Lower lobe of right lung (tissue), 2 donors: Measurements from ENCODE around the gene KLK15. TPM values are rescaled to one million over a fixed set of nuclear protein-coding genes. Genes with fewer than 3 reads are reported as not detected.
"Not testable (repeated sequence)": the region's sequence is repeated elsewhere in the genome, so short reads cannot be mapped to it uniquely, and the experiment has no call there.

Experiments
- ATAC-seq, 2 donors: fragments of 200-7000 bp; cut with Tn5 transposase; one replicate each; pipeline ENCODE4 v1.9.1; 2020 to 2022; ENCODE audit warnings: mild to moderate bottlenecking in 2 of 2, moderate library complexity in 2 of 2
- DNase-seq: peaks from one replicate; pipeline ENCODE4 v3.0.0-alpha.2; 2020
- H3K27ac ChIP-seq: fragments of 200-600 bp; one replicate; pipeline ENCODE4 v1.8.0; 2022
- H3K27me3 ChIP-seq: fragments of 200-600 bp; one replicate; pipeline ENCODE4 v1.8.0; 2022; ENCODE audit warnings: low read depth
- H3K36me3 ChIP-seq: fragments of 200-600 bp; one replicate; pipeline ENCODE4 v1.8.0; 2022; ENCODE audit warnings: mild to moderate bottlenecking
- H3K4me1 ChIP-seq: fragments of 200-600 bp; one replicate; pipeline ENCODE4 v1.8.0; 2022
- H3K4me3 ChIP-seq: fragments of 200-600 bp; one replicate; pipeline ENCODE4 v1.8.0; 2022; ENCODE audit warnings: mild to moderate bottlenecking
- H3K9me3 ChIP-seq: fragments of 200-600 bp; one replicate; pipeline ENCODE4 v1.8.0; 2022
- CTCF ChIP-seq: fragments of 200-600 bp; IDR thresholded peaks from one replicate; pipeline ENCODE4 v1.8.0; 2022; ENCODE audit warnings: antibody characterized with exemption, mild to moderate bottlenecking
- intact Hi-C: fragments of 100-400 bp; cut with DNase I; formaldehyde crosslinking; loops from one replicate; pipeline ENCODE4 v1.11.0; 2022
- total RNA-seq: library from RNA; stranded (reverse); fragmentation: NEBNext Ultra II Directional; extraction: Animal tissue kit (Norgen Biotek cat#: 25700); gene quantifications from one replicate; pipeline ENCODE4 v1.2.1, GENCODE V29; 2021
- donor health status: DM: no; HTN: yes; CAD: no; lungs with severe emphysema.

The KLK15 gene
- total RNA-seq, 1 donor from 2014 or later, result not detected

GRCh38 chr19:50815439-50815838 is 17.9 kb downstream of the KLK15 start:
- Histone ChIP-seq H3K27ac (no peak overlapping the region), H3K4me3 (no peak overlapping the region), H3K27me3 (peaks cover 38% of the 10 kb centered on the region), H3K4me1 (peaks cover 8% of the 10 kb centered on the region), H3K36me3 (no peaks in the 10 kb centered on the region), H3K9me3 (no peaks in the 10 kb centered on the region)
- ATAC-seq, result no peak
- intact Hi-C loops, result no loop called here
- no peak for TF ChIP-seq CTCF
- no peak for DNase-seq

- peaks cover 33% of the 10 kb centered on the region for H3K27me3 ChIP-seq
- DNase-seq, result no peak
- H3K9me3 ChIP-seq, result no peaks in the 10 kb centered on the region
- no peak overlapping the region for H3K4me3 ChIP-seq
- TF ChIP-seq CTCF, result no peak
- ATAC-seq, result no peak
- H3K36me3 ChIP-seq, result no peaks in the 10 kb centered on the region
- intact Hi-C loops, result no loop called here
- peaks cover 8% of the 10 kb centered on the region for H3K4me1 ChIP-seq
- H3K27ac ChIP-seq, result no peak overlapping the region
Observed at GRCh38 chr19:50814883-50815282, 18.5 kb downstream of the KLK15 start.

DNA sequence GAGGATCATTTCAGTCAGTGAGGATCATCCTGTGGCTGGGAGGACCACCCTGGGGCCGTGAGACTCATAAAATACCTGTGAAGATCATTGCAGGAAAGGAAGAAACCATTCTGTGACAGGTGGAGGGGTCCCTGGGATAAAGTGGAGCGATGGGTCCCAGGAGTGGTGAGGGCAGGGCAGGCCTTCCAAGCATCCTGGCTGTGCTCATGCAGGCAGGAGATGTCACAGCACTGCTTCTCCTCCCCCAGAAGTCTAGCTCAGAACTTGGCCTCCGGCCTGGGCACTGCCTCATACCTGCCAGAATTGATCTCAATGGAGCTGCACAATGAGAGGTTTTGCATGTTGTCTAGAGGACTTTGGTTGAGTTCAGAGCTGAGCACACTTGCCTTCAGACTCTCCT is 20.9 kb downstream of the KLK15 start:
- Histone ChIP-seq H3K9me3 (no peaks in the 10 kb centered on the region), H3K4me1 (no peaks in the 10 kb centered on the region), H3K4me3 (no peak overlapping the region), H3K27ac (no peak overlapping the region), H3K27me3 (peaks cover 11% of the 10 kb centered on the region), H3K36me3 (no peaks in the 10 kb centered on the region)
- DNase-seq, result no peak
- no peak for TF ChIP-seq CTCF
- no peak for ATAC-seq
- intact Hi-C loops, result no loop called here

- H3K4me3 ChIP-seq, H3K4me1 ChIP-seq, H3K9me3 ChIP-seq, H3K36me3 ChIP-seq, H3K27ac ChIP-seq, intact Hi-C loops, ATAC-seq, DNase-seq, H3K27me3 ChIP-seq: not testable (repeated sequence)
Observed at GRCh38 chr19:50811622-50812238, 21.6 kb downstream of the KLK15 start.

- intact Hi-C loops, result no loop called here
- TF ChIP-seq CTCF, result no peak
- H3K27ac ChIP-seq, result no peak overlapping the region
- peaks cover under 1% of the 10 kb centered on the region for H3K4me1 ChIP-seq
- H3K36me3 ChIP-seq, result no peaks in the 10 kb centered on the region
- DNase-seq (no peak), ATAC-seq (no peak)
- no peak overlapping the region for H3K4me3 ChIP-seq
- no peaks in the 10 kb centered on the region for H3K9me3 ChIP-seq
- no peaks in the 10 kb centered on the region for H3K27me3 ChIP-seq
Observed at GRCh38 chr19:50808856-50809255, 24.5 kb downstream of the KLK15 start.

DNA sequence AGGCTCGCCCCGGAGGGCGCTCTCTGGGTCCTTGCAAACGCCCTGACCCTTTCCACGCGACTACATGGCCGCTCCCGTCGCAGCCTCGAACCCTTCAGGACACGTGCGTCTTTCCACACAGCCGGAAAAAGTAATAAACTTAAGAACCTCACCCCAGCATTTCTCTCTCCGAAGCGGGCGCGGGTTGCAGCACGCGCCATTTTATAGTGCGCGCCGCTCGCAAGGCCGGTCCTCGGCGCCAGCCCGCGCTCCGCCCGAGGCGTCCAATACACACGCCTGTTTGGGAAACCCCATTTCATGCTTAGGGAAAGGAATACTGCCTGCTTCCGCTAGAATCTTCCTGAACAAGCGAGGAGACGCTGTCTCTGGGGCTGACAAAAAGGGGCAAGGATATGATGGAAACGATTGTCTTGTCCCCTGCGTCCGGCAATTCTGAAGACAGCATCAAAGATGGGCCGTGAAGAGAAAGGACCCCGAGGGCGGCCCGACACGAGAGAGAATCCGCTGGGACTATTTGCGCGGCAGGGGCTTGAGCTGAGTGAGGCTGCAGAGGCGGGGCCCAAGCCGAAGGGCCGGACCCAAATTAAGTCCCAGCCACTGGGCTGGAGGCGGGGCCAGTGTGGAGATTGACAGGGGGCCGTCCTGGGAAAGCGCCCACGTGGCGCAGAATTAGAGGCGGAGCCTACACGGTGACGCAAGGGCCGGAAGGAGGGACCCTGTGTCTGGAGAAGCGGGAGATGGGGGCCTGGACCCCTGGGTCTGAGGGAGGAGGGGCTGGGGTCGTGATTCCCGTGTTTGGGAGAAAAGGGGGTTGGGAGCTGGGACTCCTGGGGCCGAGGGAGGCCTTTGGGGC is 28.7 kb downstream of the KLK15 start:
- H3K9me3 ChIP-seq, result no peaks in the 10 kb centered on the region
- no peak for TF ChIP-seq CTCF
- H3K4me3 ChIP-seq, result peak overlapping the region; percentile 97
- H3K4me1 ChIP-seq, result peaks cover 17% of the 10 kb centered on the region
- intact Hi-C loops, result no loop called here
- peaks cover 19% of the 10 kb centered on the region for H3K36me3 ChIP-seq
- ATAC-seq (peak; percentile 99), DNase-seq (peak; percentile 99)
- no peaks in the 10 kb centered on the region for H3K27me3 ChIP-seq
- peak overlapping the region; percentile 97 for H3K27ac ChIP-seq
